Effector memory CD4-positive, alpha-beta T cell (primary cell): ENCODE measurements around the gene WBP2.
"Not testable (repeated sequence)": the region's sequence is repeated elsewhere in the genome, so short reads cannot be mapped to it uniquely, and the experiment has no call there.

Experiments used
- DNase-seq, 3 donors: peaks; one replicate each; pipeline ENCODE4 v3.0.0-alpha.2; 2020
- H3K27ac ChIP-seq: 2 replicates; pipeline ENCODE4 v1.7.0; 2013; ENCODE audit warnings: mild to moderate bottlenecking, low read length, moderate library complexity; ENCODE audit not compliant: insufficient read depth, poor library complexity, severe bottlenecking
- H3K27me3 ChIP-seq: replicated peaks from 2 replicates; pipeline ENCODE4 v1.7.0; 2013; ENCODE audit warnings: mild to moderate bottlenecking, low read length; ENCODE audit not compliant: insufficient read depth, control insufficient read depth, poor library complexity, severe bottlenecking
- H3K36me3 ChIP-seq: 2 replicates; pipeline ENCODE4 v1.7.0; 2013; ENCODE audit warnings: mild to moderate bottlenecking, low read length, moderate library complexity; ENCODE audit not compliant: control insufficient read depth, insufficient read depth
- H3K4me1 ChIP-seq: 2 replicates; pipeline ENCODE4 v1.7.0; 2013; ENCODE audit warnings: low read length, mild to moderate bottlenecking; ENCODE audit not compliant: control insufficient read depth, insufficient read depth, poor library complexity, severe bottlenecking
- H3K4me3 ChIP-seq: 2 replicates; pipeline ENCODE4 v1.7.0; 2013; ENCODE audit warnings: low read length, low read depth, mild to moderate bottlenecking; ENCODE audit not compliant: insufficient read depth, poor library complexity, severe bottlenecking
- H3K9me3 ChIP-seq: 2 replicates; pipeline ENCODE4 v1.7.0; 2013; ENCODE audit warnings: mild to moderate bottlenecking, low read length, moderate library complexity; ENCODE audit not compliant: control insufficient read depth

Gene WBP2

GRCh38 chr17:75875940-75876189 is 20.7 kb upstream of the WBP2 start:
- peak overlapping the region; percentile 61 for H3K4me3 ChIP-seq
- peaks cover 9% of the 10 kb centered on the region for H3K36me3 ChIP-seq
- peaks cover 54% of the 10 kb centered on the region for H3K4me1 ChIP-seq
- no peaks in the 10 kb centered on the region for H3K9me3 ChIP-seq
- H3K27me3 ChIP-seq, result no peaks in the 10 kb centered on the region
- no peak for DNase-seq
- peak overlapping the region; percentile 74 for H3K27ac ChIP-seq

DNA sequence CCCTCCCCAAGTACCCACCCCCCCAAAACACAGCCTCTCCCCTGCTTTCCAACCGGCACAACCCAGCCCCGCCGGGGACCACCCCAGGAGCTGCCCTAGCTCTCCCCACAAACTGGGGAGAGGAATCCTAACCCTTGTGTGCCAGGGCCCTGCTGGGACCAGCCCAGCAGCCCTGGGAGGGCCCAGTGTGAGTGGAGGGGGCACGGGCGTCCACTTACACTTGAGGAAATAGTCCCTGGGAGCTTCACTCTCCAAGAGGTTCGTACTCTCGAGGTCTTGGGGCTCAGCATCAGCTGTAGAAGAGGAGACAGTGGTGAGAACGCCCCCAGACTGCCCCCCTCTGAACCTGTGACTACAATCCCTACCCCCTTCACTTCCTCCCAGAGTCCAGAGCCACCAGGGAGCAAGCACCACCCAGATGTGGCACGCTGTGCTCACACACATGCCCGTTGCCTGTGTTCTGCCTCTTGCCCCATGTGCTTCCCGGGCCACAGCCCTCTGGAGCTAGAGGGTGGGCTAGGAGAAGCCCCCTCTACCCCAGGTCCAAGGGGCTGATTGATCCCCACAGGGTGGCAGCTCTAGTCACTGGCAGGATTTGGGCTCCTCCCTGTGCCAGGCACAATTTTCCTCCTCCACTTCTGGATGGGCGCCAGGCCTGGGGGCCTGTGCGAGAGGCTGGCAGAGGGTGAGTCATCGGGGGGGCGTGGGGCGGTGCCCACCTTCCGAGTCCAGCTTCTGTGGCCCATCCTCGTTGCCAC is 20.2 kb upstream of the WBP2 start:
- peaks cover 54% of the 10 kb centered on the region for H3K4me1 ChIP-seq
- H3K4me3 ChIP-seq, result peak overlapping the region; percentile 61

DNA sequence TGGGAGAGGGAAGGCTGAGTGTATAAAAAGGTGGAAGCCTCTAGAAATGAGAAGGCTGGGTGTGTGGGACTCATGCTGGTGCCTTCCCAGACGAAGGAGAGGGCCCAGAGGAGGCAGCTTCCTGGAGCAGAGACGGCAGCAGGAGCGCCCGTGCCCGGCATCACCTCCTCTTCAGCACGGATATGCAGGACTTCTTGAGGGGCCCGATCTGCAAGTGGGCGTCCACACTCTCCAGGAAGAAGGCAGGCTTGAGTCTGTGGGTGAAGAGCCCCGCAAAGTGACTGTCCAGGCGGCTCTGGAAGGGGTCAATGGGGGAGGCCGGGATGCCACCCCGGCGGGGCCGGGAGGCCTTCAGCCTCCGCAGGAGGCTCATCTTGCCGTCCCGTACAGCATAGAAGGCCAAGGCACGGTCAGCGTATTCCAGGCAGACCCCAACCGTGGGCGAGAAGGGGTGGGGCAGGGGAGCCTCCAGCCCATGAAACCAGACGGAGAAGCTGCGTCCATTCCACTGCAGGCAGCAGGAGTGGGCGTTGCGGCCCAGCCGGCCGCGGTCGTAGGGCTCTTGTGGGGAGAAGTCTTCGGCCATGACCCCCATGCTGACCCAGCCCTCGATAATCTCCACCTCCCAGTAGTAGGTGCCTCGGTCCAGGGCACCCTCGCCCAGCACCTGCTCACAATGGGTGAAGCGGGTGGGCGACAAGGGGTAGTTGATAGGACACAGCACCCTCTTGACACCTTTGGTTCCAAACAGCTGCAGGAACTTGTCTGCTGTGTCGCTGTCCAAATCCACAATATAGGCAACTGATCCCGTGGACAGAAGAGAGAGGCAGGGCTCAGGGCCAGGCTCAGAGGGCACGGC is 19.4 kb upstream of the WBP2 start:
- Histone ChIP-seq H3K9me3 (no peaks in the 10 kb centered on the region), H3K27ac (peak overlapping the region; percentile 74)
- DNase-seq, result no peak

More for the DNA sequence above, 20.2 kb upstream of the WBP2 start:
- Histone ChIP-seq H3K27ac (peak overlapping the region; percentile 74), H3K27me3 (no peaks in the 10 kb centered on the region), H3K36me3 (peaks cover 9% of the 10 kb centered on the region), H3K9me3 (no peaks in the 10 kb centered on the region)
- no peak for DNase-seq

GRCh38 chr17:75873587-75874322 is 18.6 kb upstream of the WBP2 start:
- DNase-seq, result no peak
- peaks cover 9% of the 10 kb centered on the region for H3K36me3 ChIP-seq
- no peak overlapping the region for H3K4me3 ChIP-seq
- peak overlapping the region; percentile 72 for H3K27ac ChIP-seq
- H3K9me3 ChIP-seq, result no peaks in the 10 kb centered on the region
- H3K4me1 ChIP-seq, result peaks cover 54% of the 10 kb centered on the region
- H3K27me3 ChIP-seq, result no peaks in the 10 kb centered on the region

More for the DNA sequence above, 19.4 kb upstream of the WBP2 start:
- Histone ChIP-seq H3K27me3 (no peaks in the 10 kb centered on the region), H3K4me3 (no peak overlapping the region), H3K36me3 (peaks cover 9% of the 10 kb centered on the region), H3K4me1 (peaks cover 54% of the 10 kb centered on the region)

DNA sequence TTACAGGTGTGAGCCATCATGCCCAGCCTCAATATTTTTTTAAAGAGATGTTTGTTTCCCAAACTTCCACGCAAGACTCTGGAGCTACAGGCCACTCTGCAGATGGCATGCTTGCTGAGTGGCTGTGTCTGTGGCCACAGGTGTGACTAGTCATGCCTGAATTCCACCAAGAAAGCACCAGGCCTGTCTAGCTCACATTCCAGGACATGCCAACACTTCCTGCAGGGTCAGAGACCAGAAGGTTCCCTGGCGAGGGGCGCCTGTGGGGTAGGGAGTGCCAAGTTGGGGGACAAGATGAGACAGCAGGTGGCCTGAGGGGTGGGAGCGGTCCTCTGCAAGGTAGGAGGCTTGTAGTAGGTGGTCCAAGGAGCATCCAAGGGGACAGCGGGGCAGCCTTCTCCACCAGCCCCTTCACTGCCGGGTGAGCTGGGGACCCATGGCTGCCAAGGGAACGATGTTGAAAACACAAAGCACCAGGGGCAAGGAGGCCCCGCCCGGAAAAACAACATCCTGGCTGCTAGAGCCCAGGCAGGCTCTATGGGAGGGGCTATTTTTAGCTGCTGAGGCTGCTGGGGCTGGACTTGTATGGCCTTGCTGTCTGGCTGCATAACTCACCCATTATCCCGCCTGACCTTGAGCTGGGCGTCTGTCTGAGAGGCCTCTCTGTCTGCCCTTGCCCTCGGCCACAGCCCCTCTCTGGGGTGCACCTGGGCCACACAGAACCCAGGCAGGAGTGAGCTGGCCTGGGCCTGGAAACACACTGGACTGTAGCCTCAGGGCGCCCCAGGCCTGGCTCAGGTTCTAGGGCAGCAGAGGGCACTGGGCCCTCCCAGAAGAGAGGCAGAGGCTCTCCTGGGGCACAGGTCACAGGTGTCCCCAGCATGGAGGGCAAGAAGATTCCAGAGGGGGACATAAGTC is 17.6 kb upstream of the WBP2 start:
- Histone ChIP-seq H3K27me3 (no peaks in the 10 kb centered on the region), H3K4me3 (peak overlapping the region; percentile 26), H3K36me3 (peaks cover 9% of the 10 kb centered on the region), H3K27ac (peak overlapping the region; percentile 72), H3K4me1 (peaks cover 50% of the 10 kb centered on the region), H3K9me3 (no peaks in the 10 kb centered on the region)
- DNase-seq, result peak; percentile 18 to 54 (median 45)

GRCh38 chr17:75870228-75870627 is 15.1 kb upstream of the WBP2 start:
- H3K4me3 ChIP-seq, H3K9me3 ChIP-seq, H3K36me3 ChIP-seq, H3K27me3 ChIP-seq, DNase-seq, H3K27ac ChIP-seq: not testable (repeated sequence)
- H3K4me1 ChIP-seq, result peaks cover 25% of the 10 kb centered on the region

DNA sequence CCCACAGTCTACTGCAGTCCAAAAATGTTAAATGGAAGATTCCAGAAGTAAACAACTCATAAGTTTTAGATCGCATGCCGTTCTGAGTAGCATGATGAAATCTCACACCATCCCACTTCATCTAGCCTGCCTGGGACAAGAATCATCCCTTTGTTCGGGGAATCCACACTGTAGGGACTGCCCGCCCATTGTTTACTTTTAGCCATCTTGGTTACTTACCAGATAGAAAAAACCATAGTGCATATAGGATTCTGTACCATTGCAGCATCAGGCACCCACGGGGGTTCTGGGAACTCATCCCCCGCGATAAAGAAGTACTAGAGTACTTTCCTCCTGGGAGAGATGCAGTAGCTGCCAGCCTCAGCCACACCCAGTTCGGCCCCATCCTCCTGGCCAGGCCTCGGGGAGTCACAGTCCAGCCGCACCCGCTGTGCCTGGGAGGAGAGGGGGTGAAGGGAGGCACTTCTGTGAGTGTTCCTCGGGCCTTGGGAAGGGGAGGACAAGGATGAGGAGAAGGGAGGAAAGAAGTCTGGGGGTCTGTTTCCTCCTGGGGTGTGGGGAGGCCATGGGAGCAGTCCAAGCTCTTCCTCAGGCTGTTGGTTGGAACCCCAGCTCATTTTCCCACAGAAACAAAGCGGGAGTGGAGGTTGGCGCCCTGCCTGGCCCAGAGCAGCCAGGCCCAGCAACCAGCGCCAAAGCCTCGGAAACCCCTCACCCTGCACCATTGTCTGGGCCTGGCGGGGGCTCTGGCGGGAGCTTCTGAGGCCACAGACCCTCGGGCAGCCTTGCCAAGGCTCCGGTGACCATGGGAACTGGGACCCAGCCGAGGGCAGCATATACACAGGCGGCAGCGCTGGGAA is 14.4 kb upstream of the WBP2 start:
- Histone ChIP-seq H3K4me3 (no peak overlapping the region), H3K36me3 (peaks cover 7% of the 10 kb centered on the region), H3K27ac (no peak overlapping the region), H3K27me3 (no peaks in the 10 kb centered on the region), H3K9me3 (no peaks in the 10 kb centered on the region), H3K4me1 (peaks cover 22% of the 10 kb centered on the region)
- DNase-seq, result no peak

- not testable (repeated sequence) for DNase-seq, H3K4me3 ChIP-seq, H3K36me3 ChIP-seq, H3K27ac ChIP-seq, H3K9me3 ChIP-seq, H3K27me3 ChIP-seq
- H3K4me1 ChIP-seq, result peaks cover 26% of the 10 kb centered on the region
These were observed 13.7 kb upstream of the WBP2 start for GRCh38 chr17:75868730-75869281.
